Epithelial cell of proximal tubule (primary cell): ENCODE data around the gene ARHGAP26. TPM values are rescaled to one million over a fixed set of nuclear protein-coding genes. Genes with fewer than 3 reads are reported as not detected.

Experiments used
- DNase-seq: peaks from one replicate; pipeline ENCODE4 v3.0.0-alpha.2; 2011; ENCODE audit warnings: low read depth
- H3K4me3 ChIP-seq: 2 replicates; pipeline ENCODE4 v1.5.1; 2011; ENCODE audit warnings: low read depth, mild to moderate bottlenecking, low read length
- CTCF ChIP-seq: conservative IDR thresholded peaks from 2 replicates; pipeline ENCODE4 v1.5.1; 2012; ENCODE audit warnings: low read depth, mild to moderate bottlenecking, low read length
- total RNA-seq: library from RNA; depleted of rRNA; stranded (reverse); fragments of >200 nt; gene quantifications from 2 replicates; pipeline ENCODE4 v1.2.3, GENCODE V29; 2015

The ARHGAP26 gene
- total RNA-seq, 1 donor from 2014 or later = 7.0 TPM

- no peak overlapping the region for H3K4me3 ChIP-seq
- DNase-seq = no peak
- no peak for TF ChIP-seq CTCF
These were observed 443.7 kb downstream of the ARHGAP26 start for GRCh38 chr5:143213851-143214363.

DNA sequence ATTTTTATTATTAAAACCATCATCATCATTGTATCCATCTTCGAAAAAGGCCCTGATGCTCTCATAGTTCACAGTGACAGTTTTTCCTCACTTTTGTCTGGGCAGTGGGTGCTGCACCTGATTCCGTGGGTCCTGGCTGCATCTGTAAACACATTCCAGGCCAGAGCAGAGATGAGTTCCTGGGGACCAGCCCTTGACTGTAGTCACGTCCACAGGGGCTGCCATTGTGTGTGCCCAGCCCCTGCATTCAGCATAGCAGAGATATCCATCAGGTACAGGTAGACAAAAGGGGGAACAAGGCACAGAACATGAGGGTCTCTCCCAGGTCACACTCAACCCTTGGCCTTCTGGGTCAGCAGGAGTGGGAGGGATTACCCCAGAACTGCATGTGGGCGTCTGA lies 444.3 kb downstream of the ARHGAP26 start:
- H3K4me3 ChIP-seq = no peak overlapping the region
- no peak for TF ChIP-seq CTCF
- DNase-seq = no peak

DNA sequence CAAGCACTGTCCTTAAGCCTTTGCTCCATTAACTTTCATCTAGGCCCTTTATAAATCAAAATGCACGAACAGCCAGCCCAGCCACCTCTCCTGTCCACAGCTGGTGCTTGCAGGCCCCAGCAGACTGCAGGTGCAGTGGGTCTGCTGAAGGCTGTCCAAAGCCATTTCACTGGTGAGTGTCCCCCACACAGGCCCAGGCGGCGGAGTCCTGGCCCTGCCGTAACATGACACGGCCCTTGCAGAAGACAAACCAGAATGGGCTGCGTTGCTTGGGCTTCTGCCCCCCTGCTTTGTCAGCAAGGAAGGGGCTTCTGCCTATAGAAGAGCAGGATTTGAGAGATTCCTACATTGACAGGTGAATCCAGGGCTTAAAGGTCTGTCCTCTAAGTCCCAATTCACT lies 444.7 kb downstream of the ARHGAP26 start:
- no peak for DNase-seq
- no peak for TF ChIP-seq CTCF
- H3K4me3 ChIP-seq = no peak overlapping the region

DNA sequence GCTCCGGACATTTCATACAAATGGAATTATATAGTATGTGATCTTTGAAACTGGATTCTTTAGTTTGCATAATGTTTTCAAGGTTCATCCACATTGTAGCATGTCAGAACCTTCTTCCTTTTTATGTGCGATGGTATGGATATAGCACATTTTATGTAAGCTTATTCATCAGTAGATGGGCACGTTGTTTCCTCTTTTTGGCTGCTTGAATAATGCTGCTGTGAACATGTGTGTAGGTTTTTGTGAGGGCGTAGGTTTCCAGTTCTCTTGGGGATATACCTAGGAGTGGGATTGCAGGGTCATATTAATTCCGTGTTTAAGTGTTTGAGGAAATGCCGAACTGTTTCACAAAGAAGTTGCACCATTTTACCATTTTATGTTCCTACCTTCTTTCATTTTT lies 445.5 kb downstream of the ARHGAP26 start:
- H3K4me3 ChIP-seq = no peak overlapping the region
- TF ChIP-seq CTCF = no peak
- no peak for DNase-seq

GRCh38 chr5:143216211-143216610 lies 446.0 kb downstream of the ARHGAP26 start:
- TF ChIP-seq CTCF = no peak
- DNase-seq = no peak
- H3K4me3 ChIP-seq = no peak overlapping the region

- TF ChIP-seq CTCF = peak; percentile 13
- H3K4me3 ChIP-seq = no peak overlapping the region
- DNase-seq = no peak
These were observed 447.1 kb downstream of the ARHGAP26 start for GRCh38 chr5:143217065-143217803.

- no peak for TF ChIP-seq CTCF
- H3K4me3 ChIP-seq = no peak overlapping the region
- DNase-seq = no peak
These were observed 447.6 kb downstream of the ARHGAP26 start for GRCh38 chr5:143217804-143218160.
